ENCODE data around the gene TNN.
"Not testable (repeated sequence)": the region's sequence is repeated elsewhere in the genome, so short reads cannot be mapped to it uniquely, and the experiment has no call there.

DNA sequence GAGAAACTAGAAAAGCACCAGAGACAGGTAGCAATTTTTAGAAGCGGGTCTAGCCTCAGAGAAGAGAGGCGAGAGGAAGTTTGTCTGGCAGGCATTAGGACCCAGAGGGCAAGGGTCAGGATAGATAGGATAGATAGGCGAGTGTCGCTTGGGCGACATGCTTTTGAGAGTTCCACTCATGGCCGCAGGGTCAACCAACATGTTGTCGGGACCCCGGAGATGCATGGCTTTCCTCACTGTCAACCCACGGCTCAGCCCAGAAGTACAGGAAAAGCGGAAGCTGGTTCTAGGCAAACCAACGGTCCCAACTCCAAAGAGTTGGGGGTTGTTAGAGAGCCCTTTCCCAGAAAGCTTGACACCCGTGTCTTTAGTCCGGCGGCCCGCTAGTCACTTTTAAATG is 38.9 kb downstream of the TNN start:
- not testable (repeated sequence) for TF ChIP-seq POLR2AphosphoS5 (IDR thresholded peaks at IDR 0.05; ENCODE audit: low read depth); SPI1 (IDR thresholded peaks at IDR 0.05; ENCODE audit: borderline replicate concordance, low read depth); GABPA (IDR thresholded peaks at IDR 0.05; ENCODE audit: low read depth)
- TF ChIP-seq, protein P1, sequence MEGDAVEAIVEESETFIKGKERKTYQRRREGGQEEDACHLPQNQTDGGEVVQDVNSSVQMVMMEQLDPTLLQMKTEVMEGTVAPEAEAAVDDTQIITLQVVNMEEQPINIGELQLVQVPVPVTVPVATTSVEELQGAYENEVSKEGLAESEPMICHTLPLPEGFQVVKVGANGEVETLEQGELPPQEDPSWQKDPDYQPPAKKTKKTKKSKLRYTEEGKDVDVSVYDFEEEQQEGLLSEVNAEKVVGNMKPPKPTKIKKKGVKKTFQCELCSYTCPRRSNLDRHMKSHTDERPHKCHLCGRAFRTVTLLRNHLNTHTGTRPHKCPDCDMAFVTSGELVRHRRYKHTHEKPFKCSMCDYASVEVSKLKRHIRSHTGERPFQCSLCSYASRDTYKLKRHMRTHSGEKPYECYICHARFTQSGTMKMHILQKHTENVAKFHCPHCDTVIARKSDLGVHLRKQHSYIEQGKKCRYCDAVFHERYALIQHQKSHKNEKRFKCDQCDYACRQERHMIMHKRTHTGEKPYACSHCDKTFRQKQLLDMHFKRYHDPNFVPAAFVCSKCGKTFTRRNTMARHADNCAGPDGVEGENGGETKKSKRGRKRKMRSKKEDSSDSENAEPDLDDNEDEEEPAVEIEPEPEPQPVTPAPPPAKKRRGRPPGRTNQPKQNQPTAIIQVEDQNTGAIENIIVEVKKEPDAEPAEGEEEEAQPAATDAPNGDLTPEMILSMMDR (IDR thresholded peaks at IDR 0.05; ENCODE audit: insufficient read depth, low read length), result not testable (repeated sequence)
- TF ChIP-seq, protein P2, sequence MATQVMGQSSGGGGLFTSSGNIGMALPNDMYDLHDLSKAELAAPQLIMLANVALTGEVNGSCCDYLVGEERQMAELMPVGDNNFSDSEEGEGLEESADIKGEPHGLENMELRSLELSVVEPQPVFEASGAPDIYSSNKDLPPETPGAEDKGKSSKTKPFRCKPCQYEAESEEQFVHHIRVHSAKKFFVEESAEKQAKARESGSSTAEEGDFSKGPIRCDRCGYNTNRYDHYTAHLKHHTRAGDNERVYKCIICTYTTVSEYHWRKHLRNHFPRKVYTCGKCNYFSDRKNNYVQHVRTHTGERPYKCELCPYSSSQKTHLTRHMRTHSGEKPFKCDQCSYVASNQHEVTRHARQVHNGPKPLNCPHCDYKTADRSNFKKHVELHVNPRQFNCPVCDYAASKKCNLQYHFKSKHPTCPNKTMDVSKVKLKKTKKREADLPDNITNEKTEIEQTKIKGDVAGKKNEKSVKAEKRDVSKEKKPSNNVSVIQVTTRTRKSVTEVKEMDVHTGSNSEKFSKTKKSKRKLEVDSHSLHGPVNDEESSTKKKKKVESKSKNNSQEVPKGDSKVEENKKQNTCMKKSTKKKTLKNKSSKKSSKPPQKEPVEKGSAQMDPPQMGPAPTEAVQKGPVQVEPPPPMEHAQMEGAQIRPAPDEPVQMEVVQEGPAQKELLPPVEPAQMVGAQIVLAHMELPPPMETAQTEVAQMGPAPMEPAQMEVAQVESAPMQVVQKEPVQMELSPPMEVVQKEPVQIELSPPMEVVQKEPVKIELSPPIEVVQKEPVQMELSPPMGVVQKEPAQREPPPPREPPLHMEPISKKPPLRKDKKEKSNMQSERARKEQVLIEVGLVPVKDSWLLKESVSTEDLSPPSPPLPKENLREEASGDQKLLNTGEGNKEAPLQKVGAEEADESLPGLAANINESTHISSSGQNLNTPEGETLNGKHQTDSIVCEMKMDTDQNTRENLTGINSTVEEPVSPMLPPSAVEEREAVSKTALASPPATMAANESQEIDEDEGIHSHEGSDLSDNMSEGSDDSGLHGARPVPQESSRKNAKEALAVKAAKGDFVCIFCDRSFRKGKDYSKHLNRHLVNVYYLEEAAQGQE (IDR thresholded peaks at IDR 0.05; ENCODE audit: insufficient replicate concordance, low read depth), result not testable (repeated sequence)

Data from HL-60 (cell line).